Measurements from ENCODE around the gene ZFPL1.

DNA sequence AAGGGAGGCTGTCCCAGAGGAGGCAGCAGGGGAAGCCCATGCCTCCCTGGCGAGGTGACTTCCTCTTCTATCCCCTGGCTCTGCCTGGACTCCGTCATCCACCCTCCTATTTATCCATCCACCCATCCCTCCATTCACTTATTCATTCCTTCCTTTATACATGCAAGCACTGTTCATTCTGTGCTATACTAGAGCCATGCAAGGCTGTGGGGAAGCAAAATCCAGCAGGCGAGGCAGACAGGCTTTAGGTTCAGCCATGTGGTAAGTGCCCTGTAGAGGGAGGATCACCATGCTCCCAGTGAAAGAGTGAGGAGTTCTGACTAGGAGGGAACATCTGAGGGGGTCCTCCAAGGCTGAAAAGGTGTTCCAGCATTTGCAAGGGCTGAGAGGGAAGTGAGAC is 24.5 kb upstream of the ZFPL1 start:
- TF ChIP-seq POLR2A (IDR thresholded peaks at IDR 0.05) = no peak
- TF ChIP-seq, protein P1, sequence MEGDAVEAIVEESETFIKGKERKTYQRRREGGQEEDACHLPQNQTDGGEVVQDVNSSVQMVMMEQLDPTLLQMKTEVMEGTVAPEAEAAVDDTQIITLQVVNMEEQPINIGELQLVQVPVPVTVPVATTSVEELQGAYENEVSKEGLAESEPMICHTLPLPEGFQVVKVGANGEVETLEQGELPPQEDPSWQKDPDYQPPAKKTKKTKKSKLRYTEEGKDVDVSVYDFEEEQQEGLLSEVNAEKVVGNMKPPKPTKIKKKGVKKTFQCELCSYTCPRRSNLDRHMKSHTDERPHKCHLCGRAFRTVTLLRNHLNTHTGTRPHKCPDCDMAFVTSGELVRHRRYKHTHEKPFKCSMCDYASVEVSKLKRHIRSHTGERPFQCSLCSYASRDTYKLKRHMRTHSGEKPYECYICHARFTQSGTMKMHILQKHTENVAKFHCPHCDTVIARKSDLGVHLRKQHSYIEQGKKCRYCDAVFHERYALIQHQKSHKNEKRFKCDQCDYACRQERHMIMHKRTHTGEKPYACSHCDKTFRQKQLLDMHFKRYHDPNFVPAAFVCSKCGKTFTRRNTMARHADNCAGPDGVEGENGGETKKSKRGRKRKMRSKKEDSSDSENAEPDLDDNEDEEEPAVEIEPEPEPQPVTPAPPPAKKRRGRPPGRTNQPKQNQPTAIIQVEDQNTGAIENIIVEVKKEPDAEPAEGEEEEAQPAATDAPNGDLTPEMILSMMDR (IDR thresholded peaks at IDR 0.05 in 4 of 5, conservative IDR thresholded peaks at IDR 0.05 in 1 of 5) = no peak
